GM23248 (cell line): ENCODE measurements around the gene ESRRB.

Experiments used
- EZH2 ChIP-seq: fragments of 200-600 bp; sonication (generic); IDR thresholded peaks from 2 replicates; pipeline ENCODE4 v1.6.1; 2018; ENCODE audit warnings: antibody characterized with exemption, mild to moderate bottlenecking; ENCODE audit not compliant: insufficient read depth, poor library complexity, severe bottlenecking
- EZH2phosphoT487 ChIP-seq: fragments of 200-600 bp; sonication (generic); IDR thresholded peaks from 2 replicates; pipeline ENCODE4 v1.6.1; 2018; ENCODE audit warnings: antibody characterized with exemption, moderate library complexity, mild to moderate bottlenecking, low read depth; ENCODE audit not compliant: insufficient read depth

DNA sequence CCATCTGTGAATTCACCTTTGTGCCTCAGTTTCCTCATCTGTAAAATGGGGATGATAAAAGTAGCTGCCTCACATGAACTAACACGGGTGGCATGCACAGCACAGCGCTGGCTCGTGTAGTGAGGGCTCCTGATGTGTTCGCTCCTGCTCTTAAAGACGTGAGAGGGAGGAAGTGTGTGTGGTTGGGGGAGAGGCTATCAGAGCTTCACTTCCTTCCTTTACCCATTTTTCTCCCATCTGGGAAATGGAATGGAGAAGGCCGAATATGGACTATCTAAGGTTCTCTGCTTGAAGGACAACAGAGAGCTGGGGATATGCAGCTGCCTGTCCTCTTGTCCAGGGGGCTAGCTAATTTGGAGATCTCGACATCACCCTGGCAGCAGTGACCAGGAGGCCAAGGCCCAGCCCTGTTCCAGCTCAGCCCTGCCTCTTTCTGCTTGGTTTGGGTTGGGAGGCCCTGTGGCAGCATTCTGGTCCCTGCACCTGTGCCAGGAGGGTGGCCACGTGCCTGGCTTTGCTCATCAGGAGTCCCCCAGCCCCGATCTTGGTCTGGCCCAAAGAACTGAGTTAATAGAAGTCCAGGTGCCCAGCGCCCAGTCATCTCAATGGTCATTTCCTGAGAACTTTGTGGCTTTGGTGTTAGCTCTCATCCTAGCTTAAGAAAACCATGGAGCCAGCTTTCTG lies 44.5 kb upstream of the ESRRB start:
- TF ChIP-seq EZH2 (no peak), EZH2phosphoT487 (no peak)
